Nephron progenitor cell (in vitro differentiated cells): ENCODE measurements around the gene MRAP2.
A peak's percentile ranks its signal among the peaks of the same experiment; 100 is the strongest.
"Not testable (repeated sequence)": the region's sequence is repeated elsewhere in the genome, so short reads cannot be mapped to it uniquely, and the experiment has no call there.

Source experiments
- DNase-seq: peaks from one replicate; pipeline ENCODE4 v3.0.0; 2021
- H3K27ac Mint-ChIP-seq: 2 replicates; pipeline ENCODE4 v1.8.0; 2021; ENCODE audit warnings: mild to moderate bottlenecking, moderate library complexity, mixed read lengths
- H3K27me3 Mint-ChIP-seq: 2 replicates; pipeline ENCODE4 v1.8.0; 2021; ENCODE audit warnings: mild to moderate bottlenecking, low read depth, mixed read lengths; ENCODE audit not compliant: poor library complexity
- H3K36me3 Mint-ChIP-seq: 2 replicates; pipeline ENCODE4 v1.8.0; 2021; ENCODE audit warnings: low read depth, mixed read lengths
- H3K4me1 Mint-ChIP-seq: 2 replicates; pipeline ENCODE4 v1.8.0; 2021; ENCODE audit warnings: mixed read lengths
- H3K4me3 Mint-ChIP-seq: 2 replicates; pipeline ENCODE4 v1.8.0; 2021; ENCODE audit warnings: mild to moderate bottlenecking, moderate library complexity, mixed read lengths
- H3K9me3 Mint-ChIP-seq: 2 replicates; pipeline ENCODE4 v1.8.0; 2021; ENCODE audit warnings: mild to moderate bottlenecking, moderate library complexity, mixed read lengths
- TF ChIP-seq, protein P1 (sequence below): fragments of 200-600 bp; sonication (generic); IDR thresholded peaks from 2 replicates; pipeline ENCODE4 v1.5.0; 2021; ENCODE audit warnings: antibody characterized with exemption

MRAP2 gene

GRCh38 chr6:84082689-84083265 is 49.2 kb downstream of the MRAP2 start:
- peak overlapping the region; percentile 90 for H3K27ac Mint-ChIP-seq
- no peaks in the 10 kb centered on the region for H3K9me3 Mint-ChIP-seq
- H3K36me3 Mint-ChIP-seq, result no peaks in the 10 kb centered on the region
- DNase-seq, result no peak
- peaks cover 3% of the 10 kb centered on the region for H3K27me3 Mint-ChIP-seq
- no peak overlapping the region for H3K4me3 Mint-ChIP-seq
- TF ChIP-seq, protein P1, sequence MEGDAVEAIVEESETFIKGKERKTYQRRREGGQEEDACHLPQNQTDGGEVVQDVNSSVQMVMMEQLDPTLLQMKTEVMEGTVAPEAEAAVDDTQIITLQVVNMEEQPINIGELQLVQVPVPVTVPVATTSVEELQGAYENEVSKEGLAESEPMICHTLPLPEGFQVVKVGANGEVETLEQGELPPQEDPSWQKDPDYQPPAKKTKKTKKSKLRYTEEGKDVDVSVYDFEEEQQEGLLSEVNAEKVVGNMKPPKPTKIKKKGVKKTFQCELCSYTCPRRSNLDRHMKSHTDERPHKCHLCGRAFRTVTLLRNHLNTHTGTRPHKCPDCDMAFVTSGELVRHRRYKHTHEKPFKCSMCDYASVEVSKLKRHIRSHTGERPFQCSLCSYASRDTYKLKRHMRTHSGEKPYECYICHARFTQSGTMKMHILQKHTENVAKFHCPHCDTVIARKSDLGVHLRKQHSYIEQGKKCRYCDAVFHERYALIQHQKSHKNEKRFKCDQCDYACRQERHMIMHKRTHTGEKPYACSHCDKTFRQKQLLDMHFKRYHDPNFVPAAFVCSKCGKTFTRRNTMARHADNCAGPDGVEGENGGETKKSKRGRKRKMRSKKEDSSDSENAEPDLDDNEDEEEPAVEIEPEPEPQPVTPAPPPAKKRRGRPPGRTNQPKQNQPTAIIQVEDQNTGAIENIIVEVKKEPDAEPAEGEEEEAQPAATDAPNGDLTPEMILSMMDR, result no peak
- peaks cover 11% of the 10 kb centered on the region for H3K4me1 Mint-ChIP-seq

- H3K27ac Mint-ChIP-seq, H3K4me3 Mint-ChIP-seq, H3K4me1 Mint-ChIP-seq, H3K27me3 Mint-ChIP-seq, DNase-seq, H3K9me3 Mint-ChIP-seq, H3K36me3 Mint-ChIP-seq: not testable (repeated sequence)
These were observed 51.1 kb downstream of the MRAP2 start for GRCh38 chr6:84084705-84085104.

GRCh38 chr6:84086056-84086455 is 52.5 kb downstream of the MRAP2 start:
- no peaks in the 10 kb centered on the region for H3K9me3 Mint-ChIP-seq

DNA sequence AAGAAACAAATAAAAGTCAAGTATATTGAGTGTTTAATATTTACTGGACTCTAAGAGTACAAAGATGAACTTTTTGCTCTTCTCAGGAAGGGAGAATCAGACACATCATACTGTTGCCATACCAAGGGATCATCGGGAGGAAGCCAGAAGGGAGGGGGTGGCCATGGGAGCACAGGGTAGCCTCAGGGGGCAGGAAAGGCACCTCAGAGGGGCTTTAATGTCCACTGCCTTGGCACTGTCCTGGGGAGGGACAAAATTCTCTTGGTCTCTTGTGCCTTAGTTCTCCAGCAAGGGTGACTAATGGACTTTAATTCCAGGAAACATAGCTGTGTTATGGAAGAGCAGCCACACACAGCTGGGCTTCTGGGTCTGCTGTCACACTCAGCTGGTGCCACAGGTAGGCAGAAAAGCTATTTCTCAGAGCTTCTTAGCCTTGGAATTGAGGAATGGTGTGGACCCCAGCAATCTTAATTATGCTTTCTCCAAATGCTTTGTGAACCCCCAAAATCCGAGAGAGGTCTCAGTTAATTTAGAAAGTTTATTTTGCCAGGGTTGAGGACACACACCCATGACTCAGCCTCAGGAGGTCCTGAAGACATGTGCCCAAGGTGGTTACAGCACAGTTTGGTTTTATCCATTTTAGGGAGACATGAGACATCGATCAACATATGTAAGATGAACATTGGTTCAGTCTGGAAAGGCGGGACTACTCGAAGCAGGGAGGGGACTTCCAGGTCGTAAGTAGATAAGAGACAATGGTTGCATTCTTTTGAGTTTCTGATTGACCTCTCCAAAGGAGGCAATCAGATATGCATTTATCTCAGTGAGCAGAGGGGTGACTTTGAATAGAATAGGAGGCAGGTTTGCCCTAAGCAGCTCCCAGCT is 53.2 kb downstream of the MRAP2 start:
- no peak overlapping the region for H3K4me3 Mint-ChIP-seq
- no peak overlapping the region for H3K27ac Mint-ChIP-seq
- peaks cover 7% of the 10 kb centered on the region for H3K4me1 Mint-ChIP-seq
- DNase-seq, result no peak
- H3K36me3 Mint-ChIP-seq, result no peaks in the 10 kb centered on the region
- no peaks in the 10 kb centered on the region for H3K9me3 Mint-ChIP-seq
- peaks cover 10% of the 10 kb centered on the region for H3K27me3 Mint-ChIP-seq
- TF ChIP-seq, protein P1, result no peak

More at GRCh38 chr6:84086056-84086455, 52.5 kb downstream of the MRAP2 start:
- peaks cover 7% of the 10 kb centered on the region for H3K4me1 Mint-ChIP-seq
- DNase-seq, result no peak
- no peaks in the 10 kb centered on the region for H3K36me3 Mint-ChIP-seq
- no peak overlapping the region for H3K27ac Mint-ChIP-seq
- H3K27me3 Mint-ChIP-seq, result peaks cover 10% of the 10 kb centered on the region
- no peak overlapping the region for H3K4me3 Mint-ChIP-seq
- TF ChIP-seq, protein P1, result no peak

- DNase-seq, result no peak
- H3K27ac Mint-ChIP-seq, result no peak overlapping the region
- no peaks in the 10 kb centered on the region for H3K4me1 Mint-ChIP-seq
- peaks cover 1% of the 10 kb centered on the region for H3K9me3 Mint-ChIP-seq
- no peak overlapping the region for H3K4me3 Mint-ChIP-seq
- peaks cover 7% of the 10 kb centered on the region for H3K27me3 Mint-ChIP-seq
- H3K36me3 Mint-ChIP-seq, result no peaks in the 10 kb centered on the region
- TF ChIP-seq, protein P1, result no peak
These were observed 55.5 kb downstream of the MRAP2 start for GRCh38 chr6:84089081-84089480.

- H3K36me3 Mint-ChIP-seq, result no peaks in the 10 kb centered on the region
- DNase-seq, result no peak
- peaks cover 7% of the 10 kb centered on the region for H3K27me3 Mint-ChIP-seq
- peaks cover 6% of the 10 kb centered on the region for H3K9me3 Mint-ChIP-seq
- H3K27ac Mint-ChIP-seq, result no peak overlapping the region
- TF ChIP-seq, protein P1, result no peak
- H3K4me1 Mint-ChIP-seq, result no peaks in the 10 kb centered on the region
- H3K4me3 Mint-ChIP-seq, result no peak overlapping the region
These were observed 56.0 kb downstream of the MRAP2 start for GRCh38 chr6:84089552-84089951.
